GM10266 (cell line): ENCODE results near the gene PRELID3B.
"Not testable (repeated sequence)": the region's sequence is repeated elsewhere in the genome, so short reads cannot be mapped to it uniquely, and the experiment has no call there.

Experiments used
- DNase-seq: peaks from one replicate; pipeline ENCODE4 v3.0.0; 2012; ENCODE audit errors: extremely low spot score
- TF ChIP-seq, protein P1 (sequence below): IDR thresholded peaks from 2 replicates; pipeline ENCODE4 v1.5.1; 2012; ENCODE audit warnings: mild to moderate bottlenecking, low read depth; ENCODE audit not compliant: control insufficient read depth, insufficient read depth; ENCODE audit errors: missing control alignments

PRELID3B gene

DNA sequence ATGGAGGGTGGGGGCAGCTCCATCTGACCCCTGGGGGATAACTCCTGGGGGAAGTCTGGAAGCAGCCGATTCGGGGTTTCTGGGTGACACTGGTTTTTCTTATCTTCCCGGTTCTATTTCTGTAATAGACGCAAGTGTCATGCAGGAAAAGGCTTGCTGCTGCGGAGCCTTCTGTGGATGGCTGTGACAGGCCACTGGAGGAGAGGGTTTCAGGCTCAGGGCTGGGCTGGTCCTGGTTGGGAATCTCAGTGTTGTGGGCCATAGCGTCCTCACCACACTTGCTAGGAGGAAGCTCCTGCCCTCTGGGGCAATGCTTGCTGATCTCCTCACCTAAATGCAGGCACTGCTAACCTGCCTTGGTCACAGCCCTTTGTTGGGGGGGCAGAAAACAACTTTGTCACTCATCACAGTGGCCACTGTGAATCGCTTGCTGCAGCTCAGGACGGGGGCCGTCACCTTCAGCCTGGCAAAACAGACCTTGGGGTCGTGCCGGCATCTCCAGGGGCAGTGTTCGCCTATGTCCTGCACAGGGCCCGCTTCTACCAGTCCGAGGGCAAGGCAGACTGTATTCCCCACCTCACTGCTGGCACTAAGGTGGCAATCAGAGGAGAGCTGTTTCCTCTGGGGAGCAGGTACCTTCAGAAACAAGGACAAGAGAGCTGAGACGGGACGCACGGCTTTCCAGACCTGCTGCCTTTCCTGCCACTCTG, 27.8 kb downstream of the PRELID3B start:
- no peak for DNase-seq

DNA sequence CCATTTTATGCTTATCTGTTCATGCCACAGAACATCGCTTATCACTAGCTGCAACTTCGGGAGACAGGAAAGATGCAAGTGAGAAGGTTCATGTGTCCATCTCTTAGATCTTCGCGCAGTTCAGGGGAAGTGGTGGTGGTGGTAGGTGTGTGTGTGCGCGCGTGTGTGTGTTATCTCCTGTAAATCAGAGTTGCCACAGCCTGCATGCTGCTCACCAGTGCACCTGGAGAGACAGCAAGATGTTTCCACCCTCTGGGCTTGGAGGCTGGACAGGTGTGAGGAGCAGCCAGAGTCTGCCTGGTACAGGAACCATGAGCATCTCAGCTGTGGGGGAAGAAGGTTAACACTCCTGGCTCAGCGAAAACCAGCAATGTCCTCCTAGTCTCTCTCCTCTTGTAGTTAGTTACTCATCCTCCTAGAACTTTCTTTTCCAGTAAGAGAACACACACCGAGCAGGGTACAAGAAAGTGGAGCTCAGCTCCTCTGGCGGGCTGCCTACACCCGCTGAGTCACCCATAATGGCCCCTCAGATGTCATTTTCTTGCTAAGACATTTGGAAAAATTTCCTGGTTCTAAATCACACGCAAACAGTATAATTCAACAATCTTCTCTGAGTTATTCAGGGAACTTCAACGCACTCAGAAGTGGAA, 28.5 kb downstream of the PRELID3B start:
- no peak for DNase-seq
- TF ChIP-seq, protein P1, sequence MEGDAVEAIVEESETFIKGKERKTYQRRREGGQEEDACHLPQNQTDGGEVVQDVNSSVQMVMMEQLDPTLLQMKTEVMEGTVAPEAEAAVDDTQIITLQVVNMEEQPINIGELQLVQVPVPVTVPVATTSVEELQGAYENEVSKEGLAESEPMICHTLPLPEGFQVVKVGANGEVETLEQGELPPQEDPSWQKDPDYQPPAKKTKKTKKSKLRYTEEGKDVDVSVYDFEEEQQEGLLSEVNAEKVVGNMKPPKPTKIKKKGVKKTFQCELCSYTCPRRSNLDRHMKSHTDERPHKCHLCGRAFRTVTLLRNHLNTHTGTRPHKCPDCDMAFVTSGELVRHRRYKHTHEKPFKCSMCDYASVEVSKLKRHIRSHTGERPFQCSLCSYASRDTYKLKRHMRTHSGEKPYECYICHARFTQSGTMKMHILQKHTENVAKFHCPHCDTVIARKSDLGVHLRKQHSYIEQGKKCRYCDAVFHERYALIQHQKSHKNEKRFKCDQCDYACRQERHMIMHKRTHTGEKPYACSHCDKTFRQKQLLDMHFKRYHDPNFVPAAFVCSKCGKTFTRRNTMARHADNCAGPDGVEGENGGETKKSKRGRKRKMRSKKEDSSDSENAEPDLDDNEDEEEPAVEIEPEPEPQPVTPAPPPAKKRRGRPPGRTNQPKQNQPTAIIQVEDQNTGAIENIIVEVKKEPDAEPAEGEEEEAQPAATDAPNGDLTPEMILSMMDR, result no peak

More for the DNA sequence above, 27.8 kb downstream of the PRELID3B start:
- TF ChIP-seq, protein P1, result no peak

DNA sequence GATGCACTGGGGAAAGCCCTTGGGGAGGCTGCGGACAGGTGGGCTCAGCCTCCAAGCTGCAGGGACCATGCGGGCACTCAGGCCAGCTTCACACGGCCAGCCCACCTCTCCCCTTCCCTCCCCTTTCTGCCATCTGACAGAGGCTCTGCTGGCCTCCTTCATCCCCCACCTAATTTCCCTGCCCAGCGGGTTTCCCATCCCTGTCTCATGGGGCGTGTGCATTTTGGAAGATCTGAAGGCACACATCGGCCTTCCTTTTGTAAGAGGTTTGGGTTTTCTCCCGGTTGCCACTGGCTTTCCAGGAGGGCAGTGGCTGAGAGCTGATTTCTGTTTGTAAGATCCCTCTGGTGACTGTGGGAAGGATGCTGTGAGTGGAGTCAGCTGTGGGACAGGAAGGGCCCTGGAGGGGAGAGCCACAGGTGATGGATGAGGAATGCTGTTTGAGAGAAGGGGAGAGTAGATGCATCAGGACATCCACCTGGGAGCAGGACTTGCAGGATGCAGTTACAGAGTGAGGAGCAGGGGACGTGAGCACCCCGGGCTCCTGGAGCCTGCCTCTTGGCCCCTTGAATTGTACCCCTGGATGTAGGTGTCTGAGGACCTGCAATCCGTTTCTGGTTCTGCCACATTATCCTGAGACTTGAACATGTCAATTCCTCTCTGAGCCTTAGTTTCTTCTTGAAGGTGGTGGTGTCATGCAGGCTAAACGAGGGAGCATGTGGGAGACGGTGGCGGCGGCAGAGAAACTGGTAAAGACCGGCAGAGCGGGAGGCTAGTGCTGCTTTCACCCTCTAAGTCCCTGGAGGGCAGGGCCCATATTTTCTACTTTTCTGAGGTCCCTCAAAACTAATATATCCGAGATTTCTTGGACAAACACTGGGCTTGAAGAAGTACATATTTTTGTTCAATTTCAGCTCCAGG, 29.3 kb downstream of the PRELID3B start:
- TF ChIP-seq, protein P1, result no peak
- no peak for DNase-seq

DNA sequence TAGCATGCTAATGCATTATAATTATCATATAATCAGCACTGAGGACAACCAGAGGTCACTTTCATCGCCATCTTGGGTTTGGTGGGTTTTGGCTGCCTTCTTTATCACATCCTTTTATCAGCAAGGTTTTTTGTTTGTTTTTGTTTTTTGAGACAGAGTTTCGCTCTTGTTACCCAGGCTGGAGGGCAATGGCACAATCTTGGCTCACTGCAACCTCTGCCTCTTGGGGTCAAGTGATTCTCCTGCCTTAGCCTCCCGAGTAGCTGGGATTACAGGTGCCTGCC, 30.8 kb downstream of the PRELID3B start:
- DNase-seq, result not testable (repeated sequence)

DNA sequence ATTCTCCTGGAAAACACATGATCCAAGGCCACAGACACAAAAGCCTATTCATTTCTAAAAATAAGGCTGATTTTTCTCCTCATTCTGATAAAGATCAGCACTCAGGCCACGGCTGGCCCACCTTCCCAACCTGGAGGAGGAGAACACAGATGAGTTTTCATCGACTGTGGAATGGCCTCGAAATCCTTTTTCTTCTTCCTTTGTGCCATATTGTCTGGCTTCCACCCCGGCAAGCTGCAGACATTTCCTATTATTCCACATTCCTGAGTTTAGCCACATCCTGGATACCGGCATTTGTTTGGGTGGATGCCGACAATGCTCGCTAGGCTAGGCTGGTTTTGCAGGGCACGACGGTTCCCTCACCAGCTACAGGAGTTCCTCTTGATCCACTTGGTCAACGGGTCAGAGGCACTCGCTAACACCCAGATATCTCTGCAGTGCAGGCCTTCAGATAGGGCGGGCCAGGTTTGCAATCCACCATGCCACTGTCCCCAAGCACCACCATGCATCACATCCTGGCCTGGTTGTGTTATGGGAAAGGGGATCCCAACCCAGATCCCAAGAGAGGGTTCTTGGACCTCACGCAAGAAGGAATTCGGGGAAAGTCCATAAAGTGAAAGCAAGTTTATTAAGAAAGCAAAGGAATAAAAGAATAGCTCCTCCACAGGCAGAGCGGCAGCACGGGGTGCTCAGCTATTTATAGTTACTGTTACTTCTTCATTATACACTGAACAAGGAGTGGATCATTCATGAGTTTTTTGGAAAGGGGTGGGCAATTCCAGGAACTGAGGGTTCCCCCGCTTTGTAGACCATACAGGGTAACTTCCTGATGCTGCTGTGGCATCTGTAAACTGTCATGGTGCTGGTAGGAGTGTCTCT, 31.4 kb downstream of the PRELID3B start:
- no peak for DNase-seq
- TF ChIP-seq, protein P1, result no peak

DNA sequence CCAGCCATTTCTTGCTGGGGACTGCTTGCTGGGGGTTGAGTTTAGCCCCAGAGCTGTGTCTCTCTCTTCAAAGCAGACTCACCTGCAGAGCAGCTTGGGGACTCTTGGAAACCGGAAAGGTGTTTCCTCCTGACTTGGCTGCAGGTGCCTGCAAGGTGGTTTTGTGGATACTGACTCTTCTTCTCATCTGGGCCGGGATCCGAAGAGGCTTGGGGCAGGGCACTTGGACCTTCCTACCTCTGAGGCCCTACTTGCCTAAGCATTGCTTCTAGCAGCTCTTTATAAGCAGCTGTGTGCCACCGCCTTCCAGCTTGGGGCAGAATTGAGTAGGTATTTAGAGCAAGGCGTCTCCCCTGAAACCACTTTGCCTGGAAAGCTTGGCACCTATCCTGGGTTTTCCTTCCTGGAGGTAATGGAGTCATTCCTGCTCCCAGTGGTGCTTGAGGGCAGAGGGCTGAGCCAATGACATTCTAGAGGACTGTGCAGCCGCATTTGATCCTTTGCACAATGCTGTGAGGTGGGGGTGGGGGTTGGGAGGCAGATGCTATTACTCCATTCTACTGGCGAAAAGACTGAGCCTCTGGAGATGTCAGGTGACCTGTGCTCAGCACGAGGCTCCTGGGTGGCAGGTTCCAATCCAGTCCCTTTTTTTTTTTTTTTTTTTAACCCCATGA, 32.1 kb downstream of the PRELID3B start:
- TF ChIP-seq, protein P1, result no peak
- DNase-seq, result no peak

DNA sequence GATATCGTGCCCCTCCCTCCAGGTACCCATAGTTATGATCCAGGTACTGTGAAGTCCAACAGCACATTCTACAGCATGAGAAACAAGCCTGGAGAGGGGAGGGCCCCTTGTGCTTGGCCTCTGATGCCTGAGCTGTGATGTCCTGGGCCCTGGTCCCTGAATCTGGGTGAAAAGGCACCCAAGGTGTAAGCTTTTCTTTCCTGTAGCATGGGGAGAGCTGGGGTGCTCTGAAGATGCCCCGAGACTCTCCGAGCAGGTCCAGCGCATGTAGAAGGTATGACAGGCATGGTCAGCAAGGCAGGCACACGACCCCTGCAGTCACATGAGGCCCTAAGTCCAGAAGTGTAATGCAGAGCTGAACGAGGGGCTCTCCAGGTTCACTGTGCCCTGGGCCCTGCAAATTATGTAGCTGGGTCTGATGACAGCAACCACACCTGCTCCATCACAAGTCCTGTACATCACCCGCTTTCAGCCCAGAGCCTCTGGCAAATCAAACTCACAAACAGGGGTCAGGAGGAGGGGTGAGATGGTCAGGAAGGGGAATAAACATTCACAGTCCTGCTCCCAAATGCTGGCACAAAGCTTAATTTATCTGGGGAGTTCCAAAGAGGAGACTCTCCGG, 33.8 kb downstream of the PRELID3B start:
- TF ChIP-seq, protein P1, result no peak
- DNase-seq, result no peak
